Breast epithelium (tissue), 3 donors: Measurements from ENCODE around the gene MLLT6.
A peak's percentile ranks its signal among the peaks of the same experiment; 100 is the strongest.

Experiments used
- CTCF ChIP-seq, 3 donors: fragments of 450-650 bp; IDR thresholded peaks; one replicate each; pipeline ENCODE4 v1.5.1; 2016 to 2017; ENCODE audit warnings: antibody characterized with exemption in 3 of 3, mild to moderate bottlenecking in 3 of 3, moderate library complexity in 3 of 3
- POLR2A ChIP-seq: fragments of 450-650 bp; IDR thresholded peaks from one replicate; pipeline ENCODE4 v1.6.1; 2016; ENCODE audit warnings: antibody characterized with exemption, mild to moderate bottlenecking, moderate library complexity

GRCh38 chr17:38748149-38748891 is 43.2 kb downstream of the MLLT6 start, which contains the start of gene PCGF2:
- no peak for TF ChIP-seq CTCF (IDR thresholded peaks at IDR 0.05)
- peak; percentile 44 for TF ChIP-seq POLR2A
